HL-60 (cell line): ENCODE data around the gene MOB4.
A peak's percentile ranks its signal among the peaks of the same experiment; 100 is the strongest.

Source experiments
- GABPA ChIP-seq: IDR thresholded peaks from 2 replicates; pipeline ENCODE4 v1.6.1; 2012; ENCODE audit warnings: low read depth
- POLR2AphosphoS5 ChIP-seq: IDR thresholded peaks from 2 replicates; pipeline ENCODE4 v1.6.1; 2012; ENCODE audit warnings: low read depth
- SPI1 ChIP-seq: IDR thresholded peaks from 2 replicates; pipeline ENCODE4 v1.6.1; 2012; ENCODE audit warnings: low read depth, mild to moderate bottlenecking, borderline replicate concordance
- TF ChIP-seq, protein P1 (sequence below): IDR thresholded peaks from one replicate; pipeline ENCODE4 v1.5.1; 2011; ENCODE audit warnings: low read length, control low read depth, inconsistent platforms; ENCODE audit not compliant: insufficient read depth
- TF ChIP-seq, protein P2 (sequence below): IDR thresholded peaks from 2 replicates; pipeline ENCODE4 v1.6.1; 2012; ENCODE audit warnings: low read depth; ENCODE audit not compliant: insufficient replicate concordance

DNA sequence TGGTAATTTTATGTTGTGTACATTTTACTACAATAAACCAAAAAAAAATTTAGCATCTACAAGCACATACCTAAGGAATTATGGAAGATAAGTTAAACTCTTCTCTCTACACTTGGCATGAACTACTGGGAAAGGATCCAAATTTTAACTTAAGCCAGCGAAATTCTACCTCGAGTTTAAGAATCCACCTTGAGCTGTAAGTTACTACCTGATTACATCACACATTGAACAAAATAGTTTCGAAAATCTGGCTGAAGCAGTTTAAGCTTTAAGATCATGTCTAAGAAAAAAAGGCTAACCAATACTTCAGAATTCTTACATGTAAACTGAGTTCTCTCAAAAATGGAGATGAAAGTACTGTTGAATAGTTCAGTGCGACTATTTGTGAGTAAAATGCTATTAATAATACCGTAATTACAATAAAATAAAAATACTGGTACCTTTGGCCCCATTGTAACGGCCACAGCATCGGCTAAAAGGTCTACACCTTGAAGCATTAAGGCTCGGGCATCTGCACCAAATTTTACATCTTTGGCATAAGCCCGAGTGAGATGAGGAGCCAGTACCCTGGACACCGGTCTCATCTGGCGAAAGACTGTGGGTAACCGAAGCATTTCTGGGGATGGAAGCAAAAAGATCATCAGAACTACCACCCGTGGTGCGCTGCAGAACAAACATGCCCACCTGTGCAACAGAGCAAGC is 17.5 kb upstream of the MOB4 start:
- TF ChIP-seq, protein P1, sequence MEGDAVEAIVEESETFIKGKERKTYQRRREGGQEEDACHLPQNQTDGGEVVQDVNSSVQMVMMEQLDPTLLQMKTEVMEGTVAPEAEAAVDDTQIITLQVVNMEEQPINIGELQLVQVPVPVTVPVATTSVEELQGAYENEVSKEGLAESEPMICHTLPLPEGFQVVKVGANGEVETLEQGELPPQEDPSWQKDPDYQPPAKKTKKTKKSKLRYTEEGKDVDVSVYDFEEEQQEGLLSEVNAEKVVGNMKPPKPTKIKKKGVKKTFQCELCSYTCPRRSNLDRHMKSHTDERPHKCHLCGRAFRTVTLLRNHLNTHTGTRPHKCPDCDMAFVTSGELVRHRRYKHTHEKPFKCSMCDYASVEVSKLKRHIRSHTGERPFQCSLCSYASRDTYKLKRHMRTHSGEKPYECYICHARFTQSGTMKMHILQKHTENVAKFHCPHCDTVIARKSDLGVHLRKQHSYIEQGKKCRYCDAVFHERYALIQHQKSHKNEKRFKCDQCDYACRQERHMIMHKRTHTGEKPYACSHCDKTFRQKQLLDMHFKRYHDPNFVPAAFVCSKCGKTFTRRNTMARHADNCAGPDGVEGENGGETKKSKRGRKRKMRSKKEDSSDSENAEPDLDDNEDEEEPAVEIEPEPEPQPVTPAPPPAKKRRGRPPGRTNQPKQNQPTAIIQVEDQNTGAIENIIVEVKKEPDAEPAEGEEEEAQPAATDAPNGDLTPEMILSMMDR: no peak
- TF ChIP-seq SPI1: no peak
- TF ChIP-seq POLR2AphosphoS5: no peak
- TF ChIP-seq, protein P2, sequence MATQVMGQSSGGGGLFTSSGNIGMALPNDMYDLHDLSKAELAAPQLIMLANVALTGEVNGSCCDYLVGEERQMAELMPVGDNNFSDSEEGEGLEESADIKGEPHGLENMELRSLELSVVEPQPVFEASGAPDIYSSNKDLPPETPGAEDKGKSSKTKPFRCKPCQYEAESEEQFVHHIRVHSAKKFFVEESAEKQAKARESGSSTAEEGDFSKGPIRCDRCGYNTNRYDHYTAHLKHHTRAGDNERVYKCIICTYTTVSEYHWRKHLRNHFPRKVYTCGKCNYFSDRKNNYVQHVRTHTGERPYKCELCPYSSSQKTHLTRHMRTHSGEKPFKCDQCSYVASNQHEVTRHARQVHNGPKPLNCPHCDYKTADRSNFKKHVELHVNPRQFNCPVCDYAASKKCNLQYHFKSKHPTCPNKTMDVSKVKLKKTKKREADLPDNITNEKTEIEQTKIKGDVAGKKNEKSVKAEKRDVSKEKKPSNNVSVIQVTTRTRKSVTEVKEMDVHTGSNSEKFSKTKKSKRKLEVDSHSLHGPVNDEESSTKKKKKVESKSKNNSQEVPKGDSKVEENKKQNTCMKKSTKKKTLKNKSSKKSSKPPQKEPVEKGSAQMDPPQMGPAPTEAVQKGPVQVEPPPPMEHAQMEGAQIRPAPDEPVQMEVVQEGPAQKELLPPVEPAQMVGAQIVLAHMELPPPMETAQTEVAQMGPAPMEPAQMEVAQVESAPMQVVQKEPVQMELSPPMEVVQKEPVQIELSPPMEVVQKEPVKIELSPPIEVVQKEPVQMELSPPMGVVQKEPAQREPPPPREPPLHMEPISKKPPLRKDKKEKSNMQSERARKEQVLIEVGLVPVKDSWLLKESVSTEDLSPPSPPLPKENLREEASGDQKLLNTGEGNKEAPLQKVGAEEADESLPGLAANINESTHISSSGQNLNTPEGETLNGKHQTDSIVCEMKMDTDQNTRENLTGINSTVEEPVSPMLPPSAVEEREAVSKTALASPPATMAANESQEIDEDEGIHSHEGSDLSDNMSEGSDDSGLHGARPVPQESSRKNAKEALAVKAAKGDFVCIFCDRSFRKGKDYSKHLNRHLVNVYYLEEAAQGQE: peak; percentile 68
- no peak for TF ChIP-seq GABPA
